Measurements from ENCODE around the gene HOXA5.

Gene HOXA5

GRCh38 chr7:27103489-27104226, 39.8 kb downstream of the HOXA5 start:
- no peak for DNase-seq
- no peaks in the 10 kb centered on the region for H3K9me3 ChIP-seq (ENCODE audit: control insufficient read depth, low read length)
- no peaks in the 10 kb centered on the region for H3K36me3 ChIP-seq (ENCODE audit: control insufficient read depth, insufficient read depth, low read length)
- peaks cover 28% of the 10 kb centered on the region for H3K27me3 ChIP-seq (replicated peaks; ENCODE audit: control insufficient read depth, insufficient read depth, low read length, poor library complexity, severe bottlenecking)
- no peak overlapping the region for H3K4me3 ChIP-seq (ENCODE audit: insufficient read depth, low read depth, low read length, poor library complexity, severe bottlenecking)
- no peak overlapping the region for H3K27ac ChIP-seq (ENCODE audit: insufficient read depth, low read length, poor library complexity, severe bottlenecking)
- peaks cover 9% of the 10 kb centered on the region for H3K4me1 ChIP-seq (ENCODE audit: control insufficient read depth, insufficient read depth, low read length, poor library complexity, severe bottlenecking)

- Histone ChIP-seq H3K4me3 (ENCODE audit: insufficient read depth, low read depth, low read length, poor library complexity, severe bottlenecking) (no peak within 1 kb of the TSS), H3K27me3 (replicated peaks; ENCODE audit: control insufficient read depth, insufficient read depth, low read length, poor library complexity, severe bottlenecking) (peaks cover 33% of the 10 kb centered on the region), H3K9me3 (ENCODE audit: control insufficient read depth, low read length) (no peaks in the 10 kb centered on the region), H3K36me3 (ENCODE audit: control insufficient read depth, insufficient read depth, low read length) (no peaks in the 10 kb centered on the region), H3K27ac (ENCODE audit: insufficient read depth, low read length, poor library complexity, severe bottlenecking) (no peak within 1 kb of the TSS), H3K4me1 (ENCODE audit: control insufficient read depth, insufficient read depth, low read length, poor library complexity, severe bottlenecking) (peaks cover 9% of the 10 kb centered on the region)
- DNase-seq: no peak
Observed at GRCh38 chr7:27102581-27103442, 40.7 kb downstream of the HOXA5 start, which contains the start of gene HOXA2. HOXA2 (minus strand) TSS chr7:27102683; CDS start chr7:27102500, 183 bp downstream.

GRCh38 chr7:27101957-27102580, 41.4 kb downstream of the HOXA5 start:
- no peak for DNase-seq
- Histone ChIP-seq H3K4me1 (ENCODE audit: control insufficient read depth, insufficient read depth, low read length, poor library complexity, severe bottlenecking) (peaks cover 12% of the 10 kb centered on the region), H3K4me3 (ENCODE audit: insufficient read depth, low read depth, low read length, poor library complexity, severe bottlenecking) (no peak overlapping the region), H3K27ac (ENCODE audit: insufficient read depth, low read length, poor library complexity, severe bottlenecking) (no peak overlapping the region), H3K27me3 (replicated peaks; ENCODE audit: control insufficient read depth, insufficient read depth, low read length, poor library complexity, severe bottlenecking) (peaks cover 35% of the 10 kb centered on the region), H3K9me3 (ENCODE audit: control insufficient read depth, low read length) (no peaks in the 10 kb centered on the region), H3K36me3 (ENCODE audit: control insufficient read depth, insufficient read depth, low read length) (no peaks in the 10 kb centered on the region)

- Histone ChIP-seq H3K27me3 (replicated peaks; ENCODE audit: control insufficient read depth, insufficient read depth, low read length, poor library complexity, severe bottlenecking) (peaks cover 35% of the 10 kb centered on the region), H3K27ac (ENCODE audit: insufficient read depth, low read length, poor library complexity, severe bottlenecking) (no peak overlapping the region), H3K9me3 (ENCODE audit: control insufficient read depth, low read length) (no peaks in the 10 kb centered on the region), H3K4me3 (ENCODE audit: insufficient read depth, low read depth, low read length, poor library complexity, severe bottlenecking) (no peak overlapping the region), H3K36me3 (ENCODE audit: control insufficient read depth, insufficient read depth, low read length) (no peaks in the 10 kb centered on the region), H3K4me1 (ENCODE audit: control insufficient read depth, insufficient read depth, low read length, poor library complexity, severe bottlenecking) (peaks cover 19% of the 10 kb centered on the region)
- DNase-seq: no peak
Observed at GRCh38 chr7:27101171-27101956, 42.1 kb downstream of the HOXA5 start.

DNA sequence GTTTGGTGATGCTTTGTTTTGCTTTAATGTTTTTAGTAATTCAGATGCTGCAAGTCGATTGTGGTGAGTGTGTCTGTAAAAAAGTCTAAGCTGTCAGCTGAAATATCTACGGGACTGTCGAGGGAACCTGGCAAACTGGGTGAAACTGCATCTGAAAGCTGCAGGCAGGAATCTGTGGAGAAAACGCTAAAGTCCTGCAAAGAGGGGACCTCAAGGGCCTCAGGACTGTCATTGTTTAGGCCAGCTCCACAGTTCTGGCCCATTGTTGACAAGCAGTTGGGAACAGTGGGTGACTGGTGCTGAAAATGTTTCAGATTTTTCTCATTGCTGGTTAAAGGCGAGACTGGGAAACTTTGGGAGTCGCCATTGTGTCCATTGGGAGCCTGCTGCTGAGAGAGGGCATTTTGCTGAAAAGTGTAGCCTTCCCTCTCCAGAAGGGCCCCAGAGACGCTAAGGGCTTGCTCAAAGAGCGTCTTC, 42.7 kb downstream of the HOXA5 start:
- no peak for DNase-seq
- Histone ChIP-seq H3K4me1 (ENCODE audit: control insufficient read depth, insufficient read depth, low read length, poor library complexity, severe bottlenecking) (peaks cover 22% of the 10 kb centered on the region), H3K27me3 (replicated peaks; ENCODE audit: control insufficient read depth, insufficient read depth, low read length, poor library complexity, severe bottlenecking) (peaks cover 35% of the 10 kb centered on the region), H3K36me3 (ENCODE audit: control insufficient read depth, insufficient read depth, low read length) (no peaks in the 10 kb centered on the region), H3K4me3 (ENCODE audit: insufficient read depth, low read depth, low read length, poor library complexity, severe bottlenecking) (no peak overlapping the region), H3K27ac (ENCODE audit: insufficient read depth, low read length, poor library complexity, severe bottlenecking) (no peak overlapping the region), H3K9me3 (ENCODE audit: control insufficient read depth, low read length) (no peaks in the 10 kb centered on the region)

DNA sequence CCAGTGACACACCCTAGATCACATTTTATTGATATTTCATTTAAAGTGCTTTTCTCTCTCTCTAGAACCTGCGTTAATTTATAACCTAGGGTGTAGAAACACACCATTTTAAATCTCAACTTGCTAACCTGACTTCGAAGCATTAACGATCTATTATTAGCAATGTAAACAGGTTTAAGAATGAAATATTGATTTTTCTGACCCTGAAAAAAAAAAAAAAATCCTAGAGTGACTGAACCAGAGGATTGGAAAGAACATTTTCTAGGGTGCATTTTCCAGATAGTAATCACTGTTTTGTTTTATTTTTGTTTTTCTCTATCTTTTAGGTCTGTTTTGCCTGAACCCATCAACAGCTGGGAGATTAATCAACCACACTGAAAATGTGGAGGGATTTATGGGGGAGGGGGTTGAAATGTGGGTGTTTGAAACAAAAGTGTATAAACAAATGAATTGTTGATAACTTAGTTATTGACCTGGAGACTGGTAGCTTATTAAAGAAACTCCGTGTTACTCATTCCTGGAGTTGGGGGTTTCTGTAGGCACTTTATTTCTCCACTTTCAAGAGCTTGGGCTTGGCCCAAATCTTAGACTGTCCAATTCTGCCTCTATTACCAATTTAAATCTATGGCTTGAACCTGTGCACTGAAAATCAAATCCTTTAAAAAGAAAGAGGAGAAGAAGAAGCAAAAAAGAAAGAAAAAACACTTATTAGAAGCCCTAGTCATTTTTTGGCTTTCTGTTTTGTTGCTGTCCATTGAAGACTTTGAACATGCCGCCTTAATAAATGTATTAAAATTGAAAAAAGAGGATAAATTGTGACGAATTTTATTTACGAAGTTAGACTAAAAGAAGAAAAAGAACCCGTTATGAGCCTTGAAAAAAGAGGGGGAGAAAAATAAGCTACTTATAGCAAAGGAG, 43.8 kb downstream of the HOXA5 start:
- no peaks in the 10 kb centered on the region for H3K9me3 ChIP-seq (ENCODE audit: control insufficient read depth, low read length)
- no peak overlapping the region for H3K4me3 ChIP-seq (ENCODE audit: insufficient read depth, low read depth, low read length, poor library complexity, severe bottlenecking)
- peaks cover 25% of the 10 kb centered on the region for H3K4me1 ChIP-seq (ENCODE audit: control insufficient read depth, insufficient read depth, low read length, poor library complexity, severe bottlenecking)
- H3K27ac ChIP-seq (ENCODE audit: insufficient read depth, low read length, poor library complexity, severe bottlenecking): no peak overlapping the region
- H3K36me3 ChIP-seq (ENCODE audit: control insufficient read depth, insufficient read depth, low read length): no peaks in the 10 kb centered on the region
- no peak for DNase-seq
- peaks cover 31% of the 10 kb centered on the region for H3K27me3 ChIP-seq (replicated peaks; ENCODE audit: control insufficient read depth, insufficient read depth, low read length, poor library complexity, severe bottlenecking)

GRCh38 chr7:27098578-27099451, 44.7 kb downstream of the HOXA5 start:
- no peak for DNase-seq
- no peak overlapping the region for H3K4me3 ChIP-seq (ENCODE audit: insufficient read depth, low read depth, low read length, poor library complexity, severe bottlenecking)
- no peaks in the 10 kb centered on the region for H3K36me3 ChIP-seq (ENCODE audit: control insufficient read depth, insufficient read depth, low read length)
- H3K27me3 ChIP-seq (replicated peaks; ENCODE audit: control insufficient read depth, insufficient read depth, low read length, poor library complexity, severe bottlenecking): peaks cover 24% of the 10 kb centered on the region
- H3K9me3 ChIP-seq (ENCODE audit: control insufficient read depth, low read length): no peaks in the 10 kb centered on the region
- H3K4me1 ChIP-seq (ENCODE audit: control insufficient read depth, insufficient read depth, low read length, poor library complexity, severe bottlenecking): peaks cover 25% of the 10 kb centered on the region
- H3K27ac ChIP-seq (ENCODE audit: insufficient read depth, low read length, poor library complexity, severe bottlenecking): no peak overlapping the region

DNA sequence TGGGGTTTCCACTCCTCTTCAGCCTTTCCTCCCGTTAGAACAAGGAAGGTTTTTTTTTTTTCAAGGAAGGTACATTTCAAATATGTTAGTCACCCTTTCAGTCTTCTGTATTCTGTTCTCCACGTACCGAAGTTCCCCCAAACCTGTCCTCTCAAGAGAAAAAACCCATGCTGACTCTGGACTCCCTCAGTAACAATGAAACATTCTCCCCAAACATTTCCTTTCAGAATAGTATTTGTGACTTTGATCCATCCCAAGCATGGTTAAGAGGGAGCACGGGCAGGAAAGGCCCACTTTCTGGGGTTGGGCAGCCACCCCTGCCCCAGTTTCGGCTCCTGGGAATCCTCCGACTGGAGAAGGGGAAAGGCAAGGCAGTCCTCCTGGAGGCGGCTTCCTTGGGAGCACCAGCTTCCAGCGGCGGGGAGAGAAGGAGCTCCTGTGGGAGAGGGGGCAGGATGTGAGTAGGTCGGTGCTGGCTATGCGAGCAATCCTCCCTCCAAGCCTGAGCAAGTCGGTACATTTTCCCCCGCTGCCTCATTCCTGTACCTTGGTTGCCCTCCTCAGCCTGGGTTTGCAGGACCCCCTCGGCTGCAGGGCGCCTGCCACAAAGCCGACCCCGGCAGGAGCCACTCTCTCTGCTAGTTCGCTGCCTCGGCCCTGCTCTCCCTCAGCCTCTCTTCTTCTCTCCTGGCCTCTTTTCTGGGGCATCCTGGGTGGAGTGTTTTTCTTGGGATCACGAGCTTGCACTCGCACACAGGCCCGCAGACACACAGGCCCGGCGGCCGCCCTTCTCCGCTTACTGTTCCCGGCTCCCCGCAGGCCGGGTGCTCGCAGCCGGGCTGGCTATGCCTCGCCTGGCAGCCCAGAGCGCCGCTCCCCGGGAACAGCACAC, 45.5 kb downstream of the HOXA5 start:
- no peak for DNase-seq
- Histone ChIP-seq H3K9me3 (ENCODE audit: control insufficient read depth, low read length) (no peaks in the 10 kb centered on the region), H3K36me3 (ENCODE audit: control insufficient read depth, insufficient read depth, low read length) (no peaks in the 10 kb centered on the region), H3K27ac (ENCODE audit: insufficient read depth, low read length, poor library complexity, severe bottlenecking) (no peak overlapping the region), H3K4me1 (ENCODE audit: control insufficient read depth, insufficient read depth, low read length, poor library complexity, severe bottlenecking) (peaks cover 25% of the 10 kb centered on the region), H3K27me3 (replicated peaks; ENCODE audit: control insufficient read depth, insufficient read depth, low read length, poor library complexity, severe bottlenecking) (peaks cover 17% of the 10 kb centered on the region), H3K4me3 (ENCODE audit: insufficient read depth, low read depth, low read length, poor library complexity, severe bottlenecking) (no peak overlapping the region)
